Right atrium auricular region (tissue), 2 donors: Measurements from ENCODE around the gene LRMDA. TPM values are rescaled to one million over a fixed set of nuclear protein-coding genes. Genes with fewer than 3 reads are reported as not detected.

Experiments used
- DNase-seq: peaks from one replicate; pipeline ENCODE4 v3.0.0-alpha.2; 2019; ENCODE audit warnings: low spot score
- H3K27ac ChIP-seq, 2 donors: fragments of 200-600 bp; sonication (generic); 1 replicate in 1 of 2; 2 replicates in 1 of 2; pipeline ENCODE4 v1.5.1; 2016 to 2019
- H3K27me3 ChIP-seq, 2 donors: fragments of 200-600 bp; sonication (generic); one replicate each; pipeline versions ENCODE4 v1.5.1 to v1.6.0; 2017 to 2019
- H3K36me3 ChIP-seq: fragments of 200-600 bp; sonication (generic); one replicate; pipeline ENCODE4 v1.5.1; 2016
- H3K4me1 ChIP-seq, 2 donors: fragments of 200-600 bp; sonication (generic); one replicate each; pipeline versions ENCODE4 v1.5.1 to v1.6.0; 2017 to 2019
- H3K4me3 ChIP-seq, 2 donors: fragments of 200-600 bp; sonication (generic); 1 replicate in 1 of 2; 2 replicates in 1 of 2; pipeline ENCODE4 v1.5.1; 2017 to 2019; ENCODE audit warnings: mild to moderate bottlenecking in 1 of 2, moderate library complexity in 1 of 2
- H3K9me3 ChIP-seq, 2 donors: fragments of 200-600 bp; sonication (generic); one replicate each; pipeline ENCODE4 v1.5.1; 2019
- CTCF ChIP-seq, 2 donors: fragments of 200-600 bp; sonication (generic); IDR thresholded peaks; one replicate each; pipeline ENCODE4 v1.5.1; 2019; ENCODE audit warnings: antibody characterized with exemption in 2 of 2
- total RNA-seq, 2 donors: library from RNA; depleted of rRNA; stranded (reverse); fragments of >200 nt; gene quantifications; one replicate each; pipeline ENCODE4 v1.1.0, GENCODE V29; 2016

The LRMDA gene
- total RNA-seq, 2 donors from 2014 or later = 6.1 to 19.1 TPM

- TF ChIP-seq CTCF (IDR thresholded peaks at IDR 0.05) = no peak
- no peaks in the 10 kb centered on the region for H3K27me3 ChIP-seq
- no peak overlapping the region for H3K4me3 ChIP-seq
- H3K9me3 ChIP-seq = no peaks in the 10 kb centered on the region
- H3K27ac ChIP-seq = no peak overlapping the region
- no peak for DNase-seq
- H3K4me1 ChIP-seq = no peaks in the 10 kb centered on the region
- no peaks in the 10 kb centered on the region for H3K36me3 ChIP-seq
Observed at GRCh38 chr10:75722020-75722419, 290.6 kb downstream of the LRMDA start.

GRCh38 chr10:75722609-75723008 is 291.2 kb downstream of the LRMDA start:
- no peaks in the 10 kb centered on the region for H3K36me3 ChIP-seq
- TF ChIP-seq CTCF (IDR thresholded peaks at IDR 0.05) = no peak
- no peak overlapping the region for H3K4me3 ChIP-seq
- DNase-seq = no peak
- H3K9me3 ChIP-seq = no peaks in the 10 kb centered on the region
- H3K4me1 ChIP-seq = no peaks in the 10 kb centered on the region
- H3K27me3 ChIP-seq = no peaks in the 10 kb centered on the region
- no peak overlapping the region for H3K27ac ChIP-seq

GRCh38 chr10:75723319-75723980 is 292.0 kb downstream of the LRMDA start:
- no peak overlapping the region for H3K27ac ChIP-seq
- no peak for TF ChIP-seq CTCF (IDR thresholded peaks at IDR 0.05)
- no peaks in the 10 kb centered on the region for H3K9me3 ChIP-seq
- no peak overlapping the region for H3K4me3 ChIP-seq
- no peak for DNase-seq
- H3K4me1 ChIP-seq = no peaks in the 10 kb centered on the region
- H3K27me3 ChIP-seq = no peaks in the 10 kb centered on the region
- H3K36me3 ChIP-seq = no peaks in the 10 kb centered on the region

GRCh38 chr10:75724047-75724446 is 292.6 kb downstream of the LRMDA start:
- Histone ChIP-seq H3K4me1 (no peaks in the 10 kb centered on the region), H3K4me3 (no peak overlapping the region), H3K27me3 (no peaks in the 10 kb centered on the region), H3K36me3 (no peaks in the 10 kb centered on the region), H3K9me3 (no peaks in the 10 kb centered on the region), H3K27ac (no peak overlapping the region)
- TF ChIP-seq CTCF (IDR thresholded peaks at IDR 0.05) = no peak
- DNase-seq = no peak

- no peak overlapping the region for H3K27ac ChIP-seq
Observed at GRCh38 chr10:75726522-75727483, 295.4 kb downstream of the LRMDA start.

More at GRCh38 chr10:75726522-75727483, 295.4 kb downstream of the LRMDA start:
- TF ChIP-seq CTCF (IDR thresholded peaks at IDR 0.05) = no peak
- H3K9me3 ChIP-seq = no peaks in the 10 kb centered on the region
- no peaks in the 10 kb centered on the region for H3K36me3 ChIP-seq
- H3K27me3 ChIP-seq = no peaks in the 10 kb centered on the region
- H3K4me1 ChIP-seq = no peaks in the 10 kb centered on the region
- DNase-seq = no peak
- no peak overlapping the region for H3K4me3 ChIP-seq
